HL-60 (cell line): ENCODE measurements around the gene PCYT1A.
A peak's percentile ranks its signal among the peaks of the same experiment; 100 is the strongest.

ENCODE experiments used
- DNase-seq, 2 experiments: peaks; one replicate each; pipeline ENCODE4 v3.0.0-alpha.2; 2010 to 2020; ENCODE audit warnings: low read depth in 1 of 2, low spot score in 1 of 2
- H3K27ac ChIP-seq: fragments of 250-450 bp; sonication (Bioruptor Pico); replicated peaks from 2 replicates; pipeline ENCODE4 v1.5.1; 2020; ENCODE audit warnings: mild to moderate bottlenecking, moderate library complexity
- H3K27me3 ChIP-seq: fragments of 250-450 bp; sonication (Bioruptor Pico); 2 replicates; pipeline ENCODE4 v1.5.1; 2021; ENCODE audit warnings: mild to moderate bottlenecking, moderate library complexity; ENCODE audit not compliant: insufficient read depth, poor library complexity, severe bottlenecking
- H3K4me3 ChIP-seq: replicated peaks from 2 replicates; pipeline ENCODE4 v1.5.1; 2011; ENCODE audit warnings: mild to moderate bottlenecking, control low read depth, low read length; ENCODE audit not compliant: insufficient read depth
- CTCF ChIP-seq: IDR thresholded peaks from one replicate; pipeline ENCODE4 v1.5.1; 2011; ENCODE audit warnings: low read length, control low read depth, inconsistent platforms; ENCODE audit not compliant: insufficient read depth
- GABPA ChIP-seq: IDR thresholded peaks from 2 replicates; pipeline ENCODE4 v1.6.1; 2012; ENCODE audit warnings: low read depth
- POLR2AphosphoS5 ChIP-seq: IDR thresholded peaks from 2 replicates; pipeline ENCODE4 v1.6.1; 2012; ENCODE audit warnings: low read depth
- REST ChIP-seq: IDR thresholded peaks from 2 replicates; pipeline ENCODE4 v1.6.1; 2012; ENCODE audit warnings: low read depth; ENCODE audit not compliant: insufficient replicate concordance
- SPI1 ChIP-seq: IDR thresholded peaks from 2 replicates; pipeline ENCODE4 v1.6.1; 2012; ENCODE audit warnings: low read depth, mild to moderate bottlenecking, borderline replicate concordance

The PCYT1A gene

GRCh38 chr3:196268284-196269163 is 19.0 kb downstream of the PCYT1A start:
- Histone ChIP-seq H3K27me3 (no peaks in the 10 kb centered on the region), H3K4me3 (no peak overlapping the region), H3K27ac (no peak overlapping the region)
- TF ChIP-seq REST (no peak), GABPA (no peak), SPI1 (peak; percentile 32; the same call in 1 of the 2 replicates), POLR2AphosphoS5 (no peak), CTCF (no peak)
- peak in 1 of 2 experiments; percentile 25 for DNase-seq

GRCh38 chr3:196263819-196264218 is 23.7 kb downstream of the PCYT1A start:
- H3K4me3 ChIP-seq: no peak overlapping the region
- H3K27me3 ChIP-seq: no peaks in the 10 kb centered on the region
- H3K27ac ChIP-seq: no peak overlapping the region
- TF ChIP-seq REST (no peak), GABPA (no peak), CTCF (no peak), SPI1 (no peak), POLR2AphosphoS5 (no peak)
- no peak for DNase-seq

GRCh38 chr3:196260784-196261183 is 26.7 kb downstream of the PCYT1A start:
- no peak for TF ChIP-seq POLR2AphosphoS5
- no peak for TF ChIP-seq SPI1
- TF ChIP-seq GABPA: no peak
- no peak for TF ChIP-seq REST
- TF ChIP-seq CTCF: no peak
- DNase-seq: no peak
- no peaks in the 10 kb centered on the region for H3K27me3 ChIP-seq

More at GRCh38 chr3:196260784-196261183, 26.7 kb downstream of the PCYT1A start:
- H3K27ac ChIP-seq: no peak overlapping the region
- no peak overlapping the region for H3K4me3 ChIP-seq
